22Rv1 (cell line): ENCODE measurements around the gene POLD2.

Source experiments
- H3K27ac ChIP-seq: fragments of 450-650 bp; 2 replicates; pipeline ENCODE4 v1.5.1; 2017
- CTCF ChIP-seq: fragments of 450-650 bp; IDR thresholded peaks from 2 replicates; pipeline ENCODE4 v1.5.1; 2017; ENCODE audit warnings: mild to moderate bottlenecking
- ZFX ChIP-seq: fragments of 450-650 bp; IDR thresholded peaks from 2 replicates; pipeline ENCODE4 v1.6.1; 2017; ENCODE audit warnings: antibody characterized with exemption, borderline replicate concordance

POLD2 gene

GRCh38 chr7:44162179-44162578, 38.8 kb upstream of the POLD2 start:
- no peak overlapping the region for H3K27ac ChIP-seq
- TF ChIP-seq CTCF (no peak), ZFX (no peak)

GRCh38 chr7:44161371-44161770, 38.0 kb upstream of the POLD2 start:
- TF ChIP-seq CTCF (no peak), ZFX (no peak)
- H3K27ac ChIP-seq = no peak overlapping the region

- TF ChIP-seq CTCF (no peak), ZFX (no peak)
- no peak overlapping the region for H3K27ac ChIP-seq
Measured at GRCh38 chr7:44159824-44160630, 36.7 kb upstream of the POLD2 start.

- H3K27ac ChIP-seq = no peak overlapping the region
Measured at GRCh38 chr7:44158873-44159631, 35.7 kb upstream of the POLD2 start.

GRCh38 chr7:44158096-44158872, 34.9 kb upstream of the POLD2 start:
- TF ChIP-seq ZFX = no peak
- no peak for TF ChIP-seq CTCF
- H3K27ac ChIP-seq = no peak overlapping the region

More at GRCh38 chr7:44158873-44159631, 35.7 kb upstream of the POLD2 start:
- TF ChIP-seq CTCF (no peak), ZFX (no peak)

- no peak overlapping the region for H3K27ac ChIP-seq
Measured at GRCh38 chr7:44157116-44158080, 34.0 kb upstream of the POLD2 start.

More at GRCh38 chr7:44157116-44158080, 34.0 kb upstream of the POLD2 start:
- no peak for TF ChIP-seq CTCF
- no peak for TF ChIP-seq ZFX
